Stimulated activated CD4-positive, alpha-beta T cell treated with anti-CD3 and anti-CD28 coated beads, Interleukin-2, amount 100 ng/mL, for 48 hours (primary cell): ENCODE measurements around the gene ASH1L.
A peak's percentile ranks its signal among the peaks of the same experiment; 100 is the strongest.
"Not testable (repeated sequence)": the region's sequence is repeated elsewhere in the genome, so short reads cannot be mapped to it uniquely, and the experiment has no call there.

Experiments
- DNase-seq, 2 donors: peaks; one replicate each; pipeline ENCODE4 v3.0.0-alpha.2; 2020

ASH1L gene

GRCh38 chr1:155562581-155563376 is at the start of gene ASH1L:
Gene ASH1L, minus strand, starts transcription at chr1:155562803. Its CDS starts 41,284 bp downstream, at chr1:155521519.
- DNase-seq = peak; percentile 85 to 88

- not testable (repeated sequence) for DNase-seq
Observed at GRCh38 chr1:155610257-155610647, 47.6 kb upstream of the ASH1L start.

GRCh38 chr1:155609515-155610256 is 47.1 kb upstream of the ASH1L start, which contains the start of gene MSTO1:
Gene MSTO1, plus strand, starts transcription at chr1:155610218. Its CDS starts 31 bp downstream, at chr1:155610249.
- DNase-seq = peak; percentile 98 to 99

DNA sequence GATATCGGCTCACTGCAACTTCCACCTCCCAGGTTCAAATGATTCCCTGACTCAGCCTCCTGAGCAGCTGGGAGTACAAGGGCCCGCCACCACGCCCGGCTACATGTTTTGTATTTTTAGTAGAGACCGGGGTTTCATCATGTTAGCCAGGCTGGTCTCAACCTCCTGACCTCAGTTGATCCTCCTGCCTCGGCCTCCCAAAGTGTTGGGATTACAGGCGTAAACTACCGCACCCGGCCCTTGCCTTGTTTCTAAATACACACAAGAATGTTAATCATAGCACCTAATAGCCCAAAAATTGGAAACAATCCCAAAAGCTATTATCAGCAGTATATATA is 46.3 kb upstream of the ASH1L start:
- DNase-seq = no peak

DNA sequence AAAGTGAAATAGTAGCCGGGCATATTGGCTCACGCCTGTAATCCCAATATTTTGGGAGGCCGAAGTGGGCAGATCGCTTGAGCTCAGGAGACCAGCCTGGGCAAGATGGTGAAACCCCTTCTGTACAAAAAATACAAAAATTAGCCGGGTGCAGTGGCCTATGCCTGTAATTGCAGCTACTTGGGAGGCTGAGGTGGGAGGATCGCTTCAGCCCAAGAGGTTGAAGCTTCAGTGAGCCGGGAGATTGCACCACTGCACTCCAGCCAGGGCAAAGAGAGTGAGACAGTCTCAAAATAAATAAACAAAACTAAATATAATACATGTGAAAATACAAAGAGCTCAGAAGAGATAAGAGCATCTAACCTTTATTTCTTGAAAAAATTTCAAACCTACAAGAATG is 45.1 kb upstream of the ASH1L start:
- no peak for DNase-seq

DNA sequence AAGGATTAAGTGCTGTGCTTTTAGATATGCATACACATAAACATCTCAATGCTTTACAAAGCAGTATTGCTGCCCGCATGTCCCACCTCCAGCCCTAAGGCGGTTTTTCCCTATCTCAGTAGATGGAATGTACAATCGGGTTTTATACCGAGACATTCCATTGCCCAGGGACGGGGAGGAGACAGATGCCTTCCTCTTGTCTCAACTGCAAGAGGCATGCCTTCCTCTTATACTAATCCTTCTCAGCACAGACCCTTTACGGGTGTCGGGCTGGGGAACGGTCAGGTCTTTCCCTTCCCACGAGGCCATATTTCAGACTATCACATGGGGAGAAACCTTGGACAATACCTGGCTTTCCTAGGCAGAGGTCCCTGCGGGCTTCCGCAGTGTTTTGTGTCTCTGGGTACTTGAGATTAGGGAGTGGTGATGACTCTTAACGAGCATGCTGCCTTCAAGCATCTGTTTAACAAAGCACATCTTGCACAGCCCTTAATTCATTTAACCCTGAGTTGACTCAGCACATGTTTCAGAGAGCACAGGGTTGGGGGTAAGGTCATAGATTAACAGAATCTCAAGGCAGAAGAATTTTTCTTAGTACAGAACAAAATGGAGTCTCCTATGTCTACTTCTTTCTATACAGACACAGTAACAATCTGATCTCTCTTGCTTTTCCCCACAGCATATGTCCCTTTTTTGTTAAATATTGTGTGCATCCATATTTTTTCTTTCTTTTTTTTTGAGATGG is 37.4 kb upstream of the ASH1L start:
- not testable (repeated sequence) for DNase-seq

- DNase-seq = no peak
Observed at GRCh38 chr1:155598842-155599331, 36.3 kb upstream of the ASH1L start.

DNA sequence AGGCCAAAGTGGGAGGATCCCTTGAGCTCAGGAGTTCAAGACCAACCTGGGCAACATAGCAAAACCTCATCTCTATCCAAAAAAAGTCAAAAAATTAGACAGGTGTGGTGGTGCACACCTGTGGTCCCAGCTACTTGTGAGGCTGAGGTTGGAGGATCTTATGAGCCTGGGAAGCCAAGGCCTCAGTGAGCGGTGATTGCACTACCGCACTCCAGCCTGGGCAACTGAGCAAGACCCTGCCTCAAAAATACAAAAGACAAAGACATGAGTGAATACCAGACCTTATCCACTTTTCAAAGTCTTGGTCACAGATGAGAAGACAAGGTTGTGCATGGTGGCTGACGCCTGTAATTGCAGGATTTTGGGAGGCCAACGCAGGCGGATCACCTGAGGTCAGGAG is 34.3 kb upstream of the ASH1L start:
- DNase-seq = no peak

- DNase-seq = not testable (repeated sequence)
Observed at GRCh38 chr1:155595877-155596474, 33.4 kb upstream of the ASH1L start.

GRCh38 chr1:155591770-155592169 is 29.2 kb upstream of the ASH1L start:
- DNase-seq = peak in 1 of 2 donors; percentile 17

- not testable (repeated sequence) for DNase-seq
Observed at GRCh38 chr1:155590516-155591247, 28.1 kb upstream of the ASH1L start.

DNA sequence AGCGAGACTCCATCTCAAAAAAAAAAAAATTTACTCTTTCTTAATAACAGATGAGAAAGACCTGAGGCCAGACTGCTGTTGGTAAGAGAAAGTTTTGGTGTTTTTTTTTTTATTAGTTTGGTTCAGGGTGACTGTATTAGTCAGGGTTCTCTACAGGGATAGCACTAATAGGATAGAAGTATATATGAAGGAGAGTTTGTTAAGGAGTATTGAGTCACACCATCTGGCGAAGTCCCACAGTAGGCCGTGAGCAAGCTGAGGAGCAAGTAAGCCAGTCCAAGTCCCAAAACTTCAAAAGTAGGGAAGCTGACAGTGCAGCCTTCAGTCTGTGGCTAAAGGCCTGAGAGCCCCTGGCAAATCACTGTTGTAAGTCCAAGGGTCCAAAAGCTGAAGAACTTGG is 26.7 kb upstream of the ASH1L start:
- DNase-seq = not testable (repeated sequence)

DNA sequence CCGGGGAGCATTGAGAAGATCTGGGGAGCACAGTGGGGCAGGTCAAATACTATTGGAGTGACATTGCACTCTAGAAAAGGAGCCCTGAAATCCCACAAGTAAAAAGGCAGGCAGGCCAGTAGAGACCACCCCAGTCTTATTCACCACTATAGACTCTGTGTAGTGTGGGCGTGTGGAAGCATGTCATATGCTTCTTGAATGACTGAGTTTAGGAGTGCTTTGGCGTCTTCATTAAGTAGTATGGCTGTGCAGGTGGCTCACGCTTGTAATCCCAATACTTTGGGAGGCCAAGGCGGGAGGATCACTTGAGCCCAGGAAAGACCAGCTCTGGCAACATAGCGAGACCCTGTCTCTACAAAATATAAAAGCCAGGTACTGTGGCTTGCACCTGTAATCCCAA is 21.2 kb upstream of the ASH1L start:
- not testable (repeated sequence) for DNase-seq

- DNase-seq = not testable (repeated sequence)
Observed at GRCh38 chr1:155575608-155576007, 13.0 kb upstream of the ASH1L start.

GRCh38 chr1:155574077-155574476 is 11.5 kb upstream of the ASH1L start:
- DNase-seq = no peak

DNA sequence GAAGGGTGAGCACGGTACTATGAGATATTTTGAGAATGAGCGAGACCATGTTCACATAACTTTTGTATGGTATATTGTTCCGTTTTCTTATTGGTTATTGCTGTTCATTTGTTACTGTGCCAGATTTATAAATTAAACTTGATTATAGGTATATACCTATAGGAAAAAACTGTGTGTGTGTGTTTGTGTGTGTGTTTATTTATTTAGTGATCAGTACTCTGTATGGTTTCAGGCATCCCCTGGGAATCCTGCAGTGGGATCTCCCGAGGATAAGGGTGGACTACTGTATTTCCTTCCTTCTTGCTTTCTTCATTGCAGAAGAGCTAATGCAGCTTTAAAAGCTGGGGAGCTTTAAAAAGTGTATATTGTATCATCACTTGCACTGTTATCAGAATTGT is 8.0 kb upstream of the ASH1L start:
- no peak for DNase-seq

DNA sequence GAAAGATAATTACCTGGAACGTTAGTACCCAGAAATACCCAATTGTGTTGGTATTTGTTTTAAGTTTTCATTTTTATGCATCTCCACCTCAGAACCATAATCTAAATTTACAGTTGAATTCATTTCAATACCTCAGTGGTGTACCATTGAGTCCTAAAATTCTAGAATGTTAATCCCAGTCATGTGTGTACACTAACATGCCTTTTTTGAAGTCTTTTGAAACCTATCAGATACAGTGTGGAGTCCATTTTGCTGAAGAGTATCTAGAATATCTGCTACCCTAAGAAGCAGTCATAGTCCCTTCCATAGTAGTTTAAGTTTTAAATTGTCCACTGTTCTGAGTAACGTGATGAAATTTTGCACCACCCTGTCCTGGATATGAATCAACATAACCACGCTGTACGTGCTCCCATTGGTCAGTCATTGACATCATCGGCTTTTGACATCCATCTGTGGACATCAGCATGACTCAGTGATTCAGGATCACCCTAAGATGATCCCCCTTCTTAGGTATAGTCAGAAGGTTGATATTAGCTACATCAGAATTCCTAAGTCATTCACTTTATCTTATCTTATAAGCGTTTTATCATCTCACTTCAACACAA is 7.5 kb upstream of the ASH1L start:
- no peak for DNase-seq

DNA sequence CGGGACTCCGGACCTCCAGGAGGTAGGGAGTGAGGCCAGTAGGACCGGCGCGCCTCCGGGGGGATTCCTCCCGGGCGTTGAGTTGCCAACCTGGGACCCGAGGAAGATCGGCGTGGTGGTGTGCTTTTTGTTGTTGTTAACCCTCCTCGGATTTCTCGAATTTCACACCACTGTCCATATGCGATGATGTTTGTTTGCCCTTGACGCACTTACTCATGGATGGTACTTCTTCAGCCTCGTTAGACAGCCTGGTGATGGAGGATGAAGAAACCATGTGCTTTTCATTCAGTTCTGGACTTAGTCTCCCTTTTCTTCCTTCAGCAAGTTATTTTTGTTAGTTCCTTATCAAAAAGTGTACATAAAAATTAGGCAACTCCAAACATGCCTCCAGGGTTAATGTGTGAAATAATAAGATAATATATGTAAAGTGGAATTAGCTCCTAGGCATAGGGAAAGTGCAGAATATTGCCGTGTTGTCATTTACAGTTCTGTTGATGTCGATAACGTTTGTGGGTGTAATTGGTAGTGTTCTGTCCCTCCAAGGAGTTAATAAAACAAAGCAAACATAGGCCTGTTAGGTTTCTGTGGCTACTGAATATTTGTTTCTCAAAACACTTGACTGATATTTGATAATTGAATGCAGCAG is 897 bp upstream of the ASH1L start:
- not testable (repeated sequence) for DNase-seq

DNA sequence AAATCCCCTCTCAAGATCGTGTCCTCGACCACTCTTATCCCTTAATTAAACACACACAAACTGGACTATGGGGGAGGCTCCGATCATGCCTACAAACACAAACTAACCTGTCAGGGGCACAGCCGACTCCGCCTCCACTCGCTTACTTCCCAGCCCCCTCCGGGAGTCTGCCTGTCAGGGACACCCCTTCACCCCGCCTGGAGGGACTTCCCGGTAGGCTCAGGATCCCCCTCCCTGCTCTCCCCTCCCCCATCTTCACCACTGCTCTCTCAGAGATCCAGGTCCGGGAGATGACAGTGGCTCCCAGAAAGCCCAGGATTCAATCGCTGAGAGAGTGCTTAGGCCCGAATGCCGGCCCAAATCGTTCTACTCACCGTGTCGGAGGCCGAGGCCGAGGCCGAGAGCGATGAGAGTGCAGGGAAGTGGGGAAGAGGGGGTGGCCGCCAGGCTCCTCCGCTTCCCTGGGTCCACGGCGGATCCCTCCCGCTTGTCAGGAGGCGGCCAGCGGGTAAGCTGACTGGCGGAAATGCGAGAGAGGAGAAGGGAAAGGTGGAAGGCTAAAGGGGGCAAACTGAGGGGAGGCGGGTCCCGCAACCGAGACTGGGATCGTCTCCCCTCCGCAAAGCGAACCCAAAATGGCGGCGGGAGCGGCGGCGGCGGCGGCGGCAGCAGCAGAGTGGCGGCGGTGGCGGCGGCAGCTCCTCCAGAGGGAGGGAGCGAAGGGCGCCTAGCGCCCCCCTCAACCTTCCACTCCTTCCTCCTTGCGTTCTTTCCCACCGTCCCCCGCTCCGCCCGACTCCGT is 623 bp downstream of the ASH1L start:
- peak; percentile 48 to 58 for DNase-seq

GRCh38 chr1:155555915-155556314 is 6.7 kb downstream of the ASH1L start:
- DNase-seq = no peak
